ENCODE measurements around the gene CDK11A. TPM values are rescaled to one million over a fixed set of nuclear protein-coding genes. Genes with fewer than 3 reads are reported as not detected.
"Not testable (repeated sequence)": the region's sequence is repeated elsewhere in the genome, so short reads cannot be mapped to it uniquely, and the experiment has no call there.

CDK11A gene
- total and polyA plus RNA-seq, 2 of the 8 experiments (the other 6 are each of a cell fraction or from before 2014, with no cell fraction given): 15.0 to 45.6 TPM

- H3K9me3 ChIP-seq (ENCODE audit: insufficient read depth in 2 of 2, low read depth in 1 of 2, low read length in 1 of 2); H2AK5ac ChIP-seq (ENCODE audit: low read depth, low read length); H3K23ac ChIP-seq (ENCODE audit: insufficient read length); CTCF ChIA-PET (ENCODE audit: partially characterized antibody); H3K27me3 ChIP-seq (replicated peaks in 1 of 4; ENCODE audit: control insufficient read depth in 3 of 4, extremely low read depth in 1 of 4, insufficient read depth in 3 of 4, low read length in 3 of 4); H2BK12ac ChIP-seq (ENCODE audit: low read depth, low read length); H4K5ac ChIP-seq (ENCODE audit: insufficient read length, low read depth, low read length); H4K8ac ChIP-seq (ENCODE audit: extremely low read depth, insufficient read depth, low read length); H4K20me1 ChIP-seq (replicated peaks in 1 of 2; ENCODE audit: control insufficient read depth in 1 of 2, insufficient read depth in 2 of 2, low read length in 2 of 2); H3K79me1 ChIP-seq (ENCODE audit: low read depth, low read length); H2AFZ ChIP-seq (ENCODE audit: low read length); H3K9ac ChIP-seq (replicated peaks in 1 of 4; ENCODE audit: extremely low read depth in 1 of 4, low read depth in 3 of 4, low read length in 3 of 4); FAIRE-seq; H2BK20ac ChIP-seq (ENCODE audit: low read length); H3K56ac ChIP-seq (replicated peaks; ENCODE audit: insufficient read length, low read depth, low read length); H3K14ac ChIP-seq (ENCODE audit: insufficient read length); H2BK5ac ChIP-seq (ENCODE audit: low read depth, low read length); H3K4me1 ChIP-seq (replicated peaks in 1 of 4; ENCODE audit: control insufficient read depth in 3 of 4, insufficient read depth in 4 of 4, low read length in 3 of 4); H3K4ac ChIP-seq (replicated peaks; ENCODE audit: insufficient read length, low read depth, low read length); POLR2A ChIA-PET (ENCODE audit: partially characterized antibody); H4K91ac ChIP-seq (replicated peaks; ENCODE audit: insufficient read length, low read length); H3K23me2 ChIP-seq (ENCODE audit: low read depth, low read length); H2BK120ac ChIP-seq (replicated peaks; ENCODE audit: low read depth, low read length); H3K18ac ChIP-seq (ENCODE audit: extremely low read depth, low read length); DNase-seq (ENCODE audit: low read depth in 1 of 2, low spot score in 2 of 2); H2BK15ac ChIP-seq (ENCODE audit: low read length); H3K36me3 ChIP-seq (ENCODE audit: control insufficient read depth in 2 of 4, insufficient read depth in 4 of 4, low read length in 3 of 4): not testable (repeated sequence)
- WGBS, 2 experiments (ENCODE audit: extremely low coverage in 1 of 2, insufficient coverage in 1 of 2, insufficient read length in 1 of 2, insufficient replicate concordance in 2 of 2, low coverage in 1 of 2, low lambda C conversion rate in 2 of 2, missing lambda C conversion rate in 1 of 2): 2% methylated on average over 10 of the region's 45 CpGs; no CpG with 5 or more reads in 1 of the 2 experiments
- 0 out of 2 replicates have a peak, but pooled peaks have one; percentile 24 for TF ChIP-seq PHF8 (conservative IDR thresholded peaks at IDR 0.05; ENCODE audit: low read depth, low read length)
- peak overlapping the region; percentile 34 to 61 (median 46); a peak in 7 of 8 replicates for H3K4me3 ChIP-seq (ENCODE audit: extremely low read depth in 1 of 4, insufficient read depth in 2 of 4, low read depth in 3 of 4, low read length in 4 of 4)
- peak overlapping the region in 1 of 2 experiments; percentile 28; a peak in 1 of 4 replicates for H3K4me2 ChIP-seq (ENCODE audit: insufficient read depth in 1 of 2, low read depth in 2 of 2, low read length in 2 of 2)
- H3K79me2 ChIP-seq (ENCODE audit: control insufficient read depth in 1 of 2, insufficient read depth in 2 of 2, low read length in 2 of 2): peaks cover 0 to 11% of the 10 kb centered on the region in 2 experiments; a peak in 2 of 4 replicates
- peak overlapping the region; percentile 67; the same call in 1 of the 2 replicates for H3K27ac ChIP-seq (ENCODE audit: low read depth, low read length)
Measured at GRCh38 chr1:1692324-1692713, 31.8 kb downstream of the CDK11A start.

DNA sequence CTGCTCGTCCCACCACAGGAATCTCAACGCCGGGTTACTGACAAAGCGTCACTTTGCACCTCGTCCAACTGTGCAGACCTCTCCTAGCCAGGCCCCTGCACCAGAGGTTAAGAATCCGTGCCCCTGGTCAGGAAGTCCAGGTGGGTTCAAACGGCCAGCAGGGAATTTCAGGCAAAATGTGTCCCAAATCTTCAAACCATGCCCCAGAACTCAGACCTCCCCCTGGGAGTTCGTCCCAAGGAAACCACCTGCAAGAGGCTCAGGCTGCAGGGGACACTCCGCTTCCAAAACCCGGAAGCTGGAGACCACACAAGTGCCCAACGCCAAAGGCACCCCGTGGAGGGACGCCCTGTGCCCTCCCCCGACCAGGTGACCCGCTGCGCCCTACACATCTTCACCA is 32.7 kb downstream of the CDK11A start:
- H2BK12ac ChIP-seq (ENCODE audit: low read depth, low read length); H3K4ac ChIP-seq (replicated peaks; ENCODE audit: insufficient read length, low read depth, low read length); H3K14ac ChIP-seq (ENCODE audit: insufficient read length); H3K9ac ChIP-seq (replicated peaks in 1 of 4; ENCODE audit: extremely low read depth in 1 of 4, low read depth in 3 of 4, low read length in 3 of 4); H3K27ac ChIP-seq (ENCODE audit: low read depth, low read length); H3K27me3 ChIP-seq (replicated peaks in 1 of 4; ENCODE audit: control insufficient read depth in 3 of 4, extremely low read depth in 1 of 4, insufficient read depth in 3 of 4, low read length in 3 of 4); H3K4me1 ChIP-seq (replicated peaks in 1 of 4; ENCODE audit: control insufficient read depth in 3 of 4, insufficient read depth in 4 of 4, low read length in 3 of 4); H3K79me1 ChIP-seq (ENCODE audit: low read depth, low read length); H2AFZ ChIP-seq (ENCODE audit: low read length); H3K23me2 ChIP-seq (ENCODE audit: low read depth, low read length); H2BK20ac ChIP-seq (ENCODE audit: low read length); H3K18ac ChIP-seq (ENCODE audit: extremely low read depth, low read length); H3K9me3 ChIP-seq (ENCODE audit: insufficient read depth in 2 of 2, low read depth in 1 of 2, low read length in 1 of 2); H3K23ac ChIP-seq (ENCODE audit: insufficient read length); H4K91ac ChIP-seq (replicated peaks; ENCODE audit: insufficient read length, low read length); H2BK5ac ChIP-seq (ENCODE audit: low read depth, low read length); H3K36me3 ChIP-seq (ENCODE audit: control insufficient read depth in 2 of 4, insufficient read depth in 4 of 4, low read length in 3 of 4); H2AK5ac ChIP-seq (ENCODE audit: low read depth, low read length); POLR2A ChIA-PET (ENCODE audit: partially characterized antibody); CTCF ChIA-PET (ENCODE audit: partially characterized antibody); DNase-seq (ENCODE audit: low read depth in 1 of 2, low spot score in 2 of 2); H4K5ac ChIP-seq (ENCODE audit: insufficient read length, low read depth, low read length); H4K8ac ChIP-seq (ENCODE audit: extremely low read depth, insufficient read depth, low read length); H4K20me1 ChIP-seq (replicated peaks in 1 of 2; ENCODE audit: control insufficient read depth in 1 of 2, insufficient read depth in 2 of 2, low read length in 2 of 2); H3K56ac ChIP-seq (replicated peaks; ENCODE audit: insufficient read length, low read depth, low read length); H2BK15ac ChIP-seq (ENCODE audit: low read length); H2BK120ac ChIP-seq (replicated peaks; ENCODE audit: low read depth, low read length); FAIRE-seq: not testable (repeated sequence)
- WGBS, 2 experiments (ENCODE audit: extremely low coverage in 1 of 2, insufficient coverage in 1 of 2, insufficient read length in 1 of 2, insufficient replicate concordance in 2 of 2, low coverage in 1 of 2, low lambda C conversion rate in 2 of 2, missing lambda C conversion rate in 1 of 2): no CpG with 5 or more reads among the region's 16 CpGs
- H3K79me2 ChIP-seq (ENCODE audit: control insufficient read depth in 1 of 2, insufficient read depth in 2 of 2, low read length in 2 of 2): peaks cover 0 to 18% of the 10 kb centered on the region in 2 experiments; a peak in 2 of 4 replicates
- peak overlapping the region in 1 of 2 experiments; percentile 53; a peak in 3 of 4 replicates for H3K4me2 ChIP-seq (ENCODE audit: insufficient read depth in 1 of 2, low read depth in 2 of 2, low read length in 2 of 2)
- 0 out of 8 replicates have a peak overlapping the region, but pooled peaks of 2 of the 4 experiments have one; percentile 17 to 38 for H3K4me3 ChIP-seq (ENCODE audit: extremely low read depth in 1 of 4, insufficient read depth in 2 of 4, low read depth in 3 of 4, low read length in 4 of 4)
